ENCODE data around the gene OR2T11. TPM values are rescaled to one million over a fixed set of nuclear protein-coding genes. Genes with fewer than 3 reads are reported as not detected.

OR2T11 gene
- total RNA-seq, 1 experiment from 2014 or later, result not detected

DNA sequence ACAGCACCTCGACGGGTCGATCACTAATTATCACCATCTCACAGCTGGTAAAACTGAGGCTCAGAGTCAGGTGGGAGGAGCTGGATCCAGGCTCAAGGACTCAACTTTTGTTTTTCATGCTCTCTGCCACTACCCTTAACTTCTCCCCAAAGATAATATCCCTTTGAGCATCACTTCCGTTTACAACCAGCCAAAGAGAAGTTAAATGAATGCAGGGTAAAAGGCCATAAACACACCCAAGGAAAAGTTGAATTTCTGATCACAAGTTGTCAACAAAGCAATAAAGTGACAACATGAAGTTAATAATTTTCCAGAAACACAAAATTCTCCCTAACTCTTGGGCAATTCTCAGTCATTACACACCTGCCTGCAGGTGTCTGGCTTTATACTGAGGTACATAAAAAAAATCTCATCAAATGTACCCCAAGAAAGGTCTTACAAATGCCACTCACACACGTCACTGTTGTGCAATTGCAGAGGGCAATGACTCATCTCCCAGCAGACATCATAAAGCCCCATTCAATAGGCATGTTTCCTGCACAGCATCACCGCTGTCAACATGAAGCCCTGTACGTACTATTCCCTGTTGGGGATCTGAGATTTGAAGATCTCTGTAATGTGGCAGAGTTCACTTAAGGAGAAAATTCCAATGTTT, 3.4 kb downstream of the OR2T11 start:
- no CpG with 5 or more reads among the region's 7 CpGs for WGBS (ENCODE audit: extremely low coverage, insufficient read length, low lambda C conversion rate)

More for the DNA sequence above, 3.4 kb downstream of the OR2T11 start:
- Mint-ChIP-seq H3K27me3 (ENCODE audit: low read depth) (no peaks in the 10 kb centered on the region; the same call in 1 of the 2 replicates), H3K9me3 (peaks cover 37 to 46% of the 10 kb centered on the region in 2 experiments), H3K4me3 (no peak overlapping the region), H3K4me1 (no peaks in the 10 kb centered on the region), H3K27ac (no peak overlapping the region), H3K36me3 (ENCODE audit: insufficient read depth in 1 of 3, low read depth in 3 of 3) (peaks cover 4 to 14% (median 4%) of the 10 kb centered on the region in 3 experiments; a peak in 6 of 7 replicates)
- H2AK5ac ChIP-seq (ENCODE audit: insufficient read length, low read length), result no peak overlapping the region
- H3K23me2 ChIP-seq (ENCODE audit: insufficient read length, low read depth, low read length, poor library complexity, severe bottlenecking), result no peaks in the 10 kb centered on the region
- no peak overlapping the region for H2AFZ ChIP-seq (ENCODE audit: low read length)
- no peaks in the 10 kb centered on the region for H3K79me2 ChIP-seq (ENCODE audit: insufficient read depth, low read length)
- peaks cover 51% of the 10 kb centered on the region for H3K9me3 ChIP-seq (ENCODE audit: control insufficient read depth, low read depth, low read length)
- H3K4ac ChIP-seq (ENCODE audit: low read depth, low read length), result no peak overlapping the region
- TF ChIP-seq, protein P1, sequence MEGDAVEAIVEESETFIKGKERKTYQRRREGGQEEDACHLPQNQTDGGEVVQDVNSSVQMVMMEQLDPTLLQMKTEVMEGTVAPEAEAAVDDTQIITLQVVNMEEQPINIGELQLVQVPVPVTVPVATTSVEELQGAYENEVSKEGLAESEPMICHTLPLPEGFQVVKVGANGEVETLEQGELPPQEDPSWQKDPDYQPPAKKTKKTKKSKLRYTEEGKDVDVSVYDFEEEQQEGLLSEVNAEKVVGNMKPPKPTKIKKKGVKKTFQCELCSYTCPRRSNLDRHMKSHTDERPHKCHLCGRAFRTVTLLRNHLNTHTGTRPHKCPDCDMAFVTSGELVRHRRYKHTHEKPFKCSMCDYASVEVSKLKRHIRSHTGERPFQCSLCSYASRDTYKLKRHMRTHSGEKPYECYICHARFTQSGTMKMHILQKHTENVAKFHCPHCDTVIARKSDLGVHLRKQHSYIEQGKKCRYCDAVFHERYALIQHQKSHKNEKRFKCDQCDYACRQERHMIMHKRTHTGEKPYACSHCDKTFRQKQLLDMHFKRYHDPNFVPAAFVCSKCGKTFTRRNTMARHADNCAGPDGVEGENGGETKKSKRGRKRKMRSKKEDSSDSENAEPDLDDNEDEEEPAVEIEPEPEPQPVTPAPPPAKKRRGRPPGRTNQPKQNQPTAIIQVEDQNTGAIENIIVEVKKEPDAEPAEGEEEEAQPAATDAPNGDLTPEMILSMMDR (conservative IDR thresholded peaks at IDR 0.05), result no peak
- no peak overlapping the region for H2BK12ac ChIP-seq (ENCODE audit: insufficient read length, low read depth, low read length)
- DNase-seq, result no peak
- no peak overlapping the region for H3K9ac ChIP-seq (ENCODE audit: extremely low read depth, insufficient read length, low read length)
- no peaks in the 10 kb centered on the region for H3K4me1 ChIP-seq (ENCODE audit: insufficient read depth, low read length)
- H3K18ac ChIP-seq (ENCODE audit: insufficient read length, low read depth, low read length), result no peak overlapping the region
- H4K5ac ChIP-seq (ENCODE audit: insufficient read length, low read depth, low read length), result no peak overlapping the region
- H3K14ac ChIP-seq (ENCODE audit: insufficient read depth, low read length), result no peak overlapping the region
- no peak overlapping the region for H2BK15ac ChIP-seq (ENCODE audit: low read depth, low read length)
- no peaks in the 10 kb centered on the region for H4K20me1 ChIP-seq (ENCODE audit: control insufficient read depth, insufficient read depth, insufficient read length)
- H3K27ac ChIP-seq (ENCODE audit: insufficient read length, low read depth, low read length), result no peak overlapping the region
- H2BK20ac ChIP-seq (ENCODE audit: low read depth, low read length, poor library complexity, severe bottlenecking), result no peak overlapping the region
- H2BK5ac ChIP-seq (ENCODE audit: insufficient read length, low read length), result no peak overlapping the region
- no peak overlapping the region for H3K23ac ChIP-seq (ENCODE audit: insufficient read length, low read depth, low read length)
- H2BK120ac ChIP-seq (ENCODE audit: low read depth, low read length, poor library complexity, severe bottlenecking), result no peak overlapping the region
- H3K79me1 ChIP-seq (ENCODE audit: insufficient read depth, low read depth, low read length, poor library complexity, severe bottlenecking), result no peaks in the 10 kb centered on the region
- H4K8ac ChIP-seq (replicated peaks; ENCODE audit: insufficient read length, low read depth, low read length), result no peak overlapping the region
- no peak overlapping the region for H3T11ph ChIP-seq (ENCODE audit: low read length)
- no peaks in the 10 kb centered on the region for H3K27me3 ChIP-seq (ENCODE audit: insufficient read depth, low read length)
- H3K56ac ChIP-seq (ENCODE audit: insufficient read length, low read depth, low read length), result no peak overlapping the region
- no peak overlapping the region for H4K91ac ChIP-seq (ENCODE audit: insufficient read length, low read depth, low read length)
- no peak overlapping the region for H3K4me2 ChIP-seq (ENCODE audit: insufficient read depth, insufficient read length, low read length)
